Heart left ventricle (tissue), 16 donors: ENCODE measurements around the gene DNAJC11. TPM values are rescaled to one million over a fixed set of nuclear protein-coding genes. Genes with fewer than 3 reads are reported as not detected.

ENCODE experiments used
- ATAC-seq, 4 donors: fragments of 200-7000 bp; cut with Tn5 transposase; one replicate each; pipeline ENCODE4 v1.9.1; 2020 to 2022; ENCODE audit warnings: moderate library complexity in 4 of 4, mild to moderate bottlenecking in 3 of 4, moderate number of reproducible peaks in 1 of 4
- DNase-seq, 5 donors: peaks; one replicate each; pipeline ENCODE4 v3.0.0-alpha.2; 2020
- H3K27ac ChIP-seq, 12 donors: fragments of 200-600 bp; sonication (generic) in 4 of 12; one replicate each; pipeline versions ENCODE4 v1.5.0 to v1.8.0; 2016 to 2022; ENCODE audit warnings: mild to moderate bottlenecking in 2 of 12
- H3K27me3 ChIP-seq, 9 donors: fragments of 200-600 bp; sonication (generic) in 2 of 9; one replicate each; pipeline versions ENCODE4 v1.5.1 to v1.8.0; 2016 to 2022; ENCODE audit warnings: mild to moderate bottlenecking in 3 of 9
- H3K36me3 ChIP-seq, 9 donors: fragments of 200-600 bp; sonication (generic) in 2 of 9; one replicate each; pipeline versions ENCODE4 v1.5.0 to v1.8.0; 2018 to 2022; ENCODE audit warnings: mild to moderate bottlenecking in 2 of 9
- H3K4me1 ChIP-seq, 12 donors: fragments of 200-600 bp; sonication (generic) in 4 of 12; one replicate each; pipeline versions ENCODE4 v1.5.0 to v1.8.0; 2016 to 2022; ENCODE audit warnings: mild to moderate bottlenecking in 3 of 12
- H3K4me3 ChIP-seq, 12 donors: fragments of 200-600 bp; sonication (generic) in 4 of 12; one replicate each; pipeline versions ENCODE4 v1.5.0 to v1.8.0; 2017 to 2022; ENCODE audit warnings: mild to moderate bottlenecking in 9 of 12, moderate library complexity in 4 of 12
- H3K9me3 ChIP-seq, 12 donors: fragments of 200-600 bp; sonication (generic) in 4 of 12; one replicate each; pipeline versions ENCODE4 v1.5.0 to v1.8.0; 2016 to 2022; ENCODE audit warnings: mild to moderate bottlenecking in 1 of 12
- POLR2A ChIP-seq, 2 donors: fragments of 450-650 bp; IDR thresholded peaks; one replicate each; pipeline ENCODE4 v1.6.1; 2017; ENCODE audit warnings: antibody characterized with exemption in 2 of 2, mild to moderate bottlenecking in 2 of 2, moderate library complexity in 2 of 2
- WGBS, 4 donors: extraction: QIAGEN DNeasy Blood & Tissue Kit in 2 of 4; methylation state at CpG; one replicate each; pipeline versions ENCODE4 v1.1.5 to v1.1.7; 2013 to 2018; 5-methylcytosine and 5-hydroxymethylcytosine counted together
- intact Hi-C, 10 donors: fragments of 100-400 bp; cut with DNase I; formaldehyde crosslinking; loops; one replicate each; pipeline versions ENCODE4 v1.11.1 to v1.14.2; 2022
- polyA plus RNA-seq, 2 donors: library from polyadenylated mRNA; stranded (reverse); fragments of 200-250 nt; gene quantifications; one replicate each; pipeline ENCODE4 v1.2.3, GENCODE V29; 2013
- total RNA-seq, 9 donors: library from RNA; depleted of rRNA in 2 of 9; stranded (reverse); fragments of >200 nt in 2 of 9; fragmentation: NEBNext Ultra II Directional in 3 of 9; extraction: Animal tissue kit (Norgen Biotek cat#: 25700) in 3 of 9; gene quantifications; one replicate each; pipeline versions ENCODE4 v1.1.0 to v1.2.4, GENCODE V29; 2016 to 2023
- TF ChIP-seq, protein P1 (sequence below), 12 donors: fragments of 200-600 bp; sonication (generic) in 4 of 12; IDR thresholded peaks; one replicate each; pipeline versions ENCODE4 v1.5.0 to v1.8.0; 2018 to 2022; ENCODE audit warnings: antibody characterized with exemption in 12 of 12, mild to moderate bottlenecking in 5 of 12
- donor health status: ischemic (EF 13 %, LVEDD 7.1; RV severe dilation, severe dysfunction).
- donor health status: healthy with polysubstance abuse.
- donor health status: DM: no; HTN: yes; CAD: no.
- donor health status: DM: no; HTN: no; CAD: no.
- donor health status: ischemic (EF 25% LVEDD 6.9; RV normal size, moderate dysfunction).
- donor health status: ischemic (EF 25% LVEDD 5.7; RV mildly dilated, moderate dysfunction).
- donor health status: healthy.
- donor health status: DM: yes; HTN: yes; CAD: no.
- donor health status: ischemic (EF 35%, LVEDD 5.7; RV mildly dilated, moderate dysfunction).
- donor health status: nonischemic (EF 11% LVEDD 7.7; RV severe dilation, severe dysfunction).
- donor health status: DM: yes; HTN: yes; CAD: no.
- donor health status: PGD.
- donor health status: ischemic (EF 29% LVEDD 5.4; RV normal size, mild dysfunction).
- donor health status: nonischemic (EF 23%, LVEDD 6.1; RV moderate dilation, normal function).

The DNAJC11 gene
- total and polyA plus RNA-seq, 11 donors: 42.4 to 67.4 (median 51.7) TPM

DNA sequence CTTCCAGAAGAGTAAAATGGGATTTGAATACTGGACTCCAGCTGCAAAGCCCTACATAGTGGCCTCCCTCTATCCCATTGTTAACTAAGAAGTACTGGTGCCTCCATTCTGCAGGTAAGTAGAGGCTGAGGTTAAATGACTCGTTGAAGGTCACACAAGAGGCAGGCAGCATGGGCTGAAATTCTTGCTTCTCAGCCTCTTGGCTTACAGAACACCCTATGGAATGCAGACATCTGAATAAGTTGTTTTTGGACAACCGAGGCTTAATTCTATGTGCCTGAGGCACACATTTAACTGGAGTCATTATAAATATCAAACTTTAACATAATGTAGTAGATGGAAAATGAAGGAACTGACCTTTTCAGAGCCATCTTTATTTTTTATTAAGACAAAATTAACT is 5.7 kb downstream of the DNAJC11 start:
- H3K4me1 ChIP-seq: peaks cover 4 to 34% (median 20%) of the 10 kb centered on the region in 12 donors
- WGBS, 4 donors: 66 to 84% (median 76%) methylated on average over 2 of the region's 2 CpGs
- no peak for ATAC-seq
- DNase-seq: no peak
- H3K27me3 ChIP-seq: no peaks in the 10 kb centered on the region
- intact Hi-C loops: no loop called here
- no peak overlapping the region for H3K4me3 ChIP-seq
- H3K36me3 ChIP-seq: peaks cover 0 to 11% (median 0%) of the 10 kb centered on the region in 9 donors
- no peaks in the 10 kb centered on the region for H3K9me3 ChIP-seq
- H3K27ac ChIP-seq: no peak overlapping the region
- TF ChIP-seq, protein P1, sequence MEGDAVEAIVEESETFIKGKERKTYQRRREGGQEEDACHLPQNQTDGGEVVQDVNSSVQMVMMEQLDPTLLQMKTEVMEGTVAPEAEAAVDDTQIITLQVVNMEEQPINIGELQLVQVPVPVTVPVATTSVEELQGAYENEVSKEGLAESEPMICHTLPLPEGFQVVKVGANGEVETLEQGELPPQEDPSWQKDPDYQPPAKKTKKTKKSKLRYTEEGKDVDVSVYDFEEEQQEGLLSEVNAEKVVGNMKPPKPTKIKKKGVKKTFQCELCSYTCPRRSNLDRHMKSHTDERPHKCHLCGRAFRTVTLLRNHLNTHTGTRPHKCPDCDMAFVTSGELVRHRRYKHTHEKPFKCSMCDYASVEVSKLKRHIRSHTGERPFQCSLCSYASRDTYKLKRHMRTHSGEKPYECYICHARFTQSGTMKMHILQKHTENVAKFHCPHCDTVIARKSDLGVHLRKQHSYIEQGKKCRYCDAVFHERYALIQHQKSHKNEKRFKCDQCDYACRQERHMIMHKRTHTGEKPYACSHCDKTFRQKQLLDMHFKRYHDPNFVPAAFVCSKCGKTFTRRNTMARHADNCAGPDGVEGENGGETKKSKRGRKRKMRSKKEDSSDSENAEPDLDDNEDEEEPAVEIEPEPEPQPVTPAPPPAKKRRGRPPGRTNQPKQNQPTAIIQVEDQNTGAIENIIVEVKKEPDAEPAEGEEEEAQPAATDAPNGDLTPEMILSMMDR (IDR thresholded peaks at IDR 0.05): no peak
- TF ChIP-seq POLR2A (IDR thresholded peaks at IDR 0.05): no peak

GRCh38 chr1:6694121-6694713 is 7.4 kb downstream of the DNAJC11 start:
- Histone ChIP-seq H3K4me3 (no peak overlapping the region), H3K9me3 (no peaks in the 10 kb centered on the region), H3K27ac (no peak overlapping the region), H3K36me3 (peaks cover 0 to 11% (median 0%) of the 10 kb centered on the region in 9 donors), H3K27me3 (no peaks in the 10 kb centered on the region), H3K4me1 (peaks cover 0 to 17% (median 7%) of the 10 kb centered on the region in 12 donors)
- DNase-seq: no peak
- 85 to 88% (median 86%) methylated on average over 10 of the region's 10 CpGs for WGBS, 4 donors
- TF ChIP-seq, protein P1 (IDR thresholded peaks at IDR 0.05): no peak
- TF ChIP-seq POLR2A (IDR thresholded peaks at IDR 0.05): no peak
- no peak for ATAC-seq
- intact Hi-C loops: no loop called here

DNA sequence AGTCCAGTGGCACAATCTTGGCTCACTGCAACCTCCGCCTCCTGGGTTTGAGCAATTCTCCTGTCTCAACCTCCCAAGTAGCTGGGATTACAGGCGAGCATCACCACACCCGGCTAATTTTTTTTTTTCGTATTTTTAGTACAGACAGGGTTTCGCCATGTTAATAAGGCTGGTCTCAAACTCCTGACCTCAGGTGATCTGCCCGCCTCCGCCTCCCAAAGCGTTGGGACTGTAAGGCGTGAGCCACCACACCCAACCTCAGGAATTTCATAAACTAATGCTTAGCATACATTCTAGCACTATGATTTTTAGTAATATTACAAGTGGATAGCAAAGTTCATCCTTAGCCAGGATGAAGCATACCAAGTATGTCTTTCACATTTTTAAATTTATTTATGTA is 8.7 kb downstream of the DNAJC11 start:
- DNase-seq (no peak), ATAC-seq (no peak)
- TF ChIP-seq POLR2A (IDR thresholded peaks at IDR 0.05): no peak
- TF ChIP-seq, protein P1 (IDR thresholded peaks at IDR 0.05): no peak
- no peak overlapping the region for H3K4me3 ChIP-seq
- no peaks in the 10 kb centered on the region for H3K9me3 ChIP-seq
- 91 to 98% (median 95%) methylated on average over 9 of the region's 9 CpGs for WGBS, 4 donors
- H3K27ac ChIP-seq: no peak overlapping the region
- peaks cover 0 to 15% (median 6%) of the 10 kb centered on the region in 12 donors for H3K4me1 ChIP-seq
- intact Hi-C loops: no loop called here
- H3K36me3 ChIP-seq: peaks cover 0 to 11% (median 0%) of the 10 kb centered on the region in 9 donors
- no peaks in the 10 kb centered on the region for H3K27me3 ChIP-seq

GRCh38 chr1:6691507-6691906 is 10.1 kb downstream of the DNAJC11 start:
- no peak for TF ChIP-seq POLR2A (IDR thresholded peaks at IDR 0.05)
- TF ChIP-seq, protein P1 (IDR thresholded peaks at IDR 0.05): no peak
- Histone ChIP-seq H3K9me3 (no peaks in the 10 kb centered on the region), H3K36me3 (peaks cover 0 to 9% (median 0%) of the 10 kb centered on the region in 9 donors), H3K27me3 (no peaks in the 10 kb centered on the region), H3K27ac (peak overlapping the region in 2 of 12 donors; percentile 4 to 10), H3K4me3 (no peak overlapping the region), H3K4me1 (peaks cover 0 to 25% (median 8%) of the 10 kb centered on the region in 12 donors)
- DNase-seq (no peak), ATAC-seq (peak in 1 of 4 donors; percentile 56)
- WGBS, 4 donors: 48 to 68% (median 55%) methylated on average over 4 of the region's 4 CpGs
- intact Hi-C loops: no loop called here
